SK-N-SH treated with all-trans-retinoic acid at 6 μM for 48 hours (cell line): ENCODE measurements around the gene FAXDC2.

Source experiments
- ATAC-seq: fragments of 200-7000 bp; cut with Tn5 transposase; 3 replicates; pipeline ENCODE4 v1.9.1; 2020; ENCODE audit warnings: mild to moderate bottlenecking, moderate library complexity
- ARNTL ChIP-seq: fragments of 450-650 bp; formaldehyde crosslinking; IDR thresholded peaks from 2 replicates; pipeline ENCODE4 v1.5.0; 2020; ENCODE audit warnings: low read depth, mild to moderate bottlenecking, moderate library complexity, borderline replicate concordance
- BACH2 ChIP-seq: fragments of 250-450 bp; sonication (Bioruptor Pico); IDR thresholded peaks from 2 replicates; pipeline ENCODE4 v1.9.0; 2021; ENCODE audit warnings: mild to moderate bottlenecking, borderline replicate concordance
- CSDC2 ChIP-seq: fragments of 250-450 bp; sonication (Bioruptor Pico); IDR thresholded peaks from 2 replicates; pipeline ENCODE4 v1.5.0; 2020; ENCODE audit warnings: mild to moderate bottlenecking, moderate library complexity
- ESRRG ChIP-seq: fragments of 250-450 bp; sonication (Bioruptor Pico); IDR thresholded peaks from 2 replicates; pipeline ENCODE4 v1.6.1; 2021; ENCODE audit warnings: mild to moderate bottlenecking
- GLIS3 ChIP-seq: fragments of 250-450 bp; sonication (Bioruptor Pico); IDR thresholded peaks from 2 replicates; pipeline ENCODE4 v1.5.0; 2020; ENCODE audit warnings: mild to moderate bottlenecking, moderate library complexity
- ISL1 ChIP-seq: fragments of 250-450 bp; sonication (Bioruptor Pico); IDR thresholded peaks from 2 replicates; pipeline ENCODE4 v2.1.2; 2022; ENCODE audit warnings: mild to moderate bottlenecking, moderate library complexity
- OSR1 ChIP-seq: fragments of 250-450 bp; sonication (Bioruptor Pico); IDR thresholded peaks from 2 replicates; pipeline ENCODE4 v1.8.0; 2022; ENCODE audit warnings: moderate library complexity, mild to moderate bottlenecking, inconsistent platforms
- RARB ChIP-seq: fragments of 250-450 bp; sonication (Bioruptor Pico); IDR thresholded peaks from 2 replicates; pipeline ENCODE4 v1.8.0; 2021; ENCODE audit warnings: mild to moderate bottlenecking, moderate library complexity
- SNAI2 ChIP-seq: fragments of 250-450 bp; sonication (Bioruptor Pico); IDR thresholded peaks from 2 replicates; pipeline ENCODE4 v1.5.0; 2020; ENCODE audit warnings: mild to moderate bottlenecking, moderate library complexity
- TOX ChIP-seq: fragments of 250-450 bp; sonication (Bioruptor Pico); IDR thresholded peaks from 2 replicates; pipeline ENCODE4 v1.8.0; 2021; ENCODE audit warnings: mild to moderate bottlenecking, moderate library complexity, borderline replicate concordance
- ZC3H10 ChIP-seq: fragments of 250-450 bp; sonication (Bioruptor Pico); IDR thresholded peaks from 2 replicates; pipeline ENCODE4 v1.5.1; 2021; ENCODE audit warnings: mild to moderate bottlenecking, moderate library complexity
- ZFP3 ChIP-seq: fragments of 250-450 bp; sonication (Bioruptor Pico); IDR thresholded peaks from 2 replicates; pipeline ENCODE4 v1.5.0; 2020; ENCODE audit warnings: mild to moderate bottlenecking, moderate library complexity
- ZFP30 ChIP-seq: fragments of 450-650 bp; formaldehyde crosslinking; IDR thresholded peaks from 2 replicates; pipeline ENCODE4 v1.5.0; 2022; ENCODE audit warnings: mild to moderate bottlenecking, moderate library complexity
- ZNF565 ChIP-seq: fragments of 450-650 bp; formaldehyde crosslinking; conservative IDR thresholded peaks from 2 replicates; pipeline ENCODE4 v1.5.0; 2020; ENCODE audit warnings: low read depth, mild to moderate bottlenecking, moderate library complexity
- ZNF70 ChIP-seq: fragments of 450-650 bp; formaldehyde crosslinking; IDR thresholded peaks from 2 replicates; pipeline ENCODE4 v1.5.0; 2020; ENCODE audit warnings: mild to moderate bottlenecking, moderate library complexity
- ZNF8 ChIP-seq: fragments of 450-650 bp; formaldehyde crosslinking; IDR thresholded peaks from 2 replicates; pipeline ENCODE4 v1.5.0; 2020; ENCODE audit warnings: mild to moderate bottlenecking, moderate library complexity
- TF ChIP-seq, protein P1 (sequence below): fragments of 250-450 bp; sonication (Bioruptor Pico); IDR thresholded peaks from 2 replicates; pipeline ENCODE4 v1.8.0; 2021; ENCODE audit warnings: low read depth, mild to moderate bottlenecking, moderate library complexity, borderline replicate concordance
- TF ChIP-seq, protein P2 (sequence below): fragments of 250-450 bp; sonication (Bioruptor Pico); IDR thresholded peaks from 2 replicates; pipeline ENCODE4 v1.8.0; 2020; ENCODE audit warnings: mild to moderate bottlenecking, moderate library complexity, borderline replicate concordance
- TF ChIP-seq, protein P3 (sequence below): fragments of 250-450 bp; sonication (Bioruptor Pico); IDR thresholded peaks from 2 replicates; pipeline ENCODE4 v1.5.1; 2021; ENCODE audit warnings: mild to moderate bottlenecking, moderate library complexity

FAXDC2 gene

DNA sequence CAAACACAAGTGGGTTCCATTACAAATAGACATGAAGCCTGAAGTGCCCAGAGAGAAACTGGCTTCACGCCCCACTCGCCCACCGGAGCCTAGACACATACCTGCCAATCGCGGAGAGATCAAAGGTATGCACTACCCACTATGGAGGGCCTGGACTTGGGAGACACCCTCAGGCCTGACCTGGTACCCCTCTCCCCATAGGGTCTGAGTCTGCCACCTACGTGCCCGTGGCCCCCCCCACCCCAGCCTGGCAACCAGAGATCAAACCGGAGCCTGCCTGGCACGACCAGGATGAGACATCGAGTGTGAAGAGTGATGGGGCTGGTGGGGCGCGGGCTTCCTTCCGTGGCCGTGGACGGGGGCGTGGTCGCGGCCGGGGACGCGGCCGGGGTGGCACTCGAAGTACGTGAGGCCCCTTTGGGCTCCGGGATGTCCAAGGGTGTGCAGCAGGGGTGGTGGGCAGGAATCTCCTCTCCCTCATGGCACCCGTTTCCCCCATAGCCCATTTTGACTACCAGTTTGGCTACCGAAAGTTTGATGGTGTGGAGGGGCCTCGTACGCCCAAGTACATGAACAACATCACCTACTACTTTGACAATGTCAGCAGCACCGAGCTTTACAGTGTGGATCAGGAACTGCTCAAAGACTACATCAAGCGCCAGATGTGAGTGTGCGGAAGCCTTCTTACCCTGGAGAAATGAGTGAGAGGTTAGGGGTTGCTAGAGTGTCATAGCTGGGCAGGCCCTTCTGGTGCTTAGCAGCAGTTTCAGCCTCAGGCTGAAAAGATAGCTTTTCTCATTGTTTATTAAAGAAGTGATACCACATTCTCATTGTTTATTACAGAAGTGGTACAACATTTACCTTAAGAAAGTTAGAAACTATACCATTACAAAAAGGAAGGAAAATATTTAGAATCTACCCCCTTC, 56.5 kb downstream of the FAXDC2 start:
- TF ChIP-seq, protein P1, sequence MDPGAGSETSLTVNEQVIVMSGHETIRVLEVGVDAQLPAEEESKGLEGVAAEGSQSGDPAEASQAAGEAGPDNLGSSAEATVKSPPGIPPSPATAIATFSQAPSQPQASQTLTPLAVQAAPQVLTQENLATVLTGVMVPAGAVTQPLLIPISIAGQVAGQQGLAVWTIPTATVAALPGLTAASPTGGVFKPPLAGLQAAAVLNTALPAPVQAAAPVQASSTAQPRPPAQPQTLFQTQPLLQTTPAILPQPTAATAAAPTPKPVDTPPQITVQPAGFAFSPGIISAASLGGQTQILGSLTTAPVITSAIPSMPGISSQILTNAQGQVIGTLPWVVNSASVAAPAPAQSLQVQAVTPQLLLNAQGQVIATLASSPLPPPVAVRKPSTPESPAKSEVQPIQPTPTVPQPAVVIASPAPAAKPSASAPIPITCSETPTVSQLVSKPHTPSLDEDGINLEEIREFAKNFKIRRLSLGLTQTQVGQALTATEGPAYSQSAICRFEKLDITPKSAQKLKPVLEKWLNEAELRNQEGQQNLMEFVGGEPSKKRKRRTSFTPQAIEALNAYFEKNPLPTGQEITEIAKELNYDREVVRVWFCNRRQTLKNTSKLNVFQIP (CRISPR knock-in tag): no peak
- no peak for TF ChIP-seq ZFP3 (CRISPR knock-in tag)
- no peak for TF ChIP-seq TOX (CRISPR knock-in tag)
- TF ChIP-seq, protein P2, sequence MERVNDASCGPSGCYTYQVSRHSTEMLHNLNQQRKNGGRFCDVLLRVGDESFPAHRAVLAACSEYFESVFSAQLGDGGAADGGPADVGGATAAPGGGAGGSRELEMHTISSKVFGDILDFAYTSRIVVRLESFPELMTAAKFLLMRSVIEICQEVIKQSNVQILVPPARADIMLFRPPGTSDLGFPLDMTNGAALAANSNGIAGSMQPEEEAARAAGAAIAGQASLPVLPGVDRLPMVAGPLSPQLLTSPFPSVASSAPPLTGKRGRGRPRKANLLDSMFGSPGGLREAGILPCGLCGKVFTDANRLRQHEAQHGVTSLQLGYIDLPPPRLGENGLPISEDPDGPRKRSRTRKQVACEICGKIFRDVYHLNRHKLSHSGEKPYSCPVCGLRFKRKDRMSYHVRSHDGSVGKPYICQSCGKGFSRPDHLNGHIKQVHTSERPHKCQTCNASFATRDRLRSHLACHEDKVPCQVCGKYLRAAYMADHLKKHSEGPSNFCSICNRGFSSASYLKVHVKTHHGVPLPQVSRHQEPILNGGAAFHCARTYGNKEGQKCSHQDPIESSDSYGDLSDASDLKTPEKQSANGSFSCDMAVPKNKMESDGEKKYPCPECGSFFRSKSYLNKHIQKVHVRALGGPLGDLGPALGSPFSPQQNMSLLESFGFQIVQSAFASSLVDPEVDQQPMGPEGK: no peak
- no peak for TF ChIP-seq ESRRG (CRISPR knock-in tag)
- no peak for TF ChIP-seq ZNF565 (CRISPR knock-in tag)
- no peak for TF ChIP-seq GLIS3 (CRISPR knock-in tag)
- TF ChIP-seq RARB (CRISPR knock-in tag): no peak

DNA sequence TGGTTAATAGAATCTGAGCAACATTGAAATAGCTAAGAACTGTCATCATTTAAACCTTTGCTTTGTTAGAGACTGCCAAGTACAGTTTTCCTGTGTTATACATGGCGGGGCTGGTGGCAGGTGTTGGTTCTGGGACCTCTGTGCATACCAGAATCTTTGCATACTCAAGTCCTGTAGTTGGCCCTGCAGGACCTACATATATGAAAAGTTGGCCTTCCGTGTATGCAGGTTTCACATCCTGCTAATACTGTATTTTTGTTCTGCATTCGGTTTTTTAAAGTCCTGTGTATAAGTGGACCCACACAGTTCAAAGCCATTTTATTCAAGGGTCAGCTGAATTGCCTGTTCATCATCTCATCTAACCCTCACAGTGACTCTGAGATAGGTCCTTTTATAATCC, 58.9 kb downstream of the FAXDC2 start:
- ATAC-seq: no peak
- TF ChIP-seq ZNF8 (CRISPR knock-in tag) (no peak), ZNF70 (CRISPR knock-in tag) (no peak), ZNF565 (CRISPR knock-in tag) (no peak), ARNTL (CRISPR knock-in tag) (no peak), BACH2 (CRISPR knock-in tag) (no peak), ZFP30 (no peak), TOX (CRISPR knock-in tag) (no peak), ISL1 (CRISPR knock-in tag) (no peak), GLIS3 (CRISPR knock-in tag) (no peak), ESRRG (CRISPR knock-in tag) (no peak), OSR1 (CRISPR knock-in tag) (no peak), RARB (CRISPR knock-in tag) (no peak), ZFP3 (CRISPR knock-in tag) (no peak), CSDC2 (no peak)
- TF ChIP-seq, protein P1 (CRISPR knock-in tag): no peak
- TF ChIP-seq, protein P2: no peak
- TF ChIP-seq, protein P3, sequence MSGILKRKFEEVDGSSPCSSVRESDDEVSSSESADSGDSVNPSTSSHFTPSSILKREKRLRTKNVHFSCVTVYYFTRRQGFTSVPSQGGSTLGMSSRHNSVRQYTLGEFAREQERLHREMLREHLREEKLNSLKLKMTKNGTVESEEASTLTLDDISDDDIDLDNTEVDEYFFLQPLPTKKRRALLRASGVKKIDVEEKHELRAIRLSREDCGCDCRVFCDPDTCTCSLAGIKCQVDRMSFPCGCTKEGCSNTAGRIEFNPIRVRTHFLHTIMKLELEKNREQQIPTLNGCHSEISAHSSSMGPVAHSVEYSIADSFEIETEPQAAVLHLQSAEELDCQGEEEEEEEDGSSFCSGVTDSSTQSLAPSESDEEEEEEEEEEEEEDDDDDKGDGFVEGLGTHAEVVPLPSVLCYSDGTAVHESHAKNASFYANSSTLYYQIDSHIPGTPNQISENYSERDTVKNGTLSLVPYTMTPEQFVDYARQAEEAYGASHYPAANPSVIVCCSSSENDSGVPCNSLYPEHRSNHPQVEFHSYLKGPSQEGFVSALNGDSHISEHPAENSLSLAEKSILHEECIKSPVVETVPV (CRISPR knock-in tag): no peak

More for the DNA sequence above, 56.5 kb downstream of the FAXDC2 start:
- ATAC-seq: no peak

DNA sequence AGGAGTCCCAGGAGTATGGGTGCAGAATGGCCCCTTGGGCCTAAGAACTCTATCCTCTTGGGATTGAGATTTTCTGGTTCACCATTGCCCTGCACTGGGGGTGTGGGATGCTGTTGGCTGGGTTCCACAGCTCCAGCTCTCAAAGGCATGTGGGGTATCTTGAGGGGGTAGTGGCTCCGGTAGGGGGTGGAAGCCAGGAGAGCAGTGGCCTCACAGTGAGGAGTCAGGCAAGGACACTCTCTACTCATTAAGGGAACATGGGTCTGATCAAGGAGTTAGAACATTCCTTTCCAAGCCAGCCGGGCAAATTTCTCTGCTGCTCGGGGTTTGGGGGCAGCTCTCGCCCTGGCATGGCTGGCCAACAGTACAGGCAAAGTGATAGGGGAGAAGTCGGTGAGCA, 62.2 kb downstream of the FAXDC2 start:
- ATAC-seq: no peak
- TF ChIP-seq GLIS3 (CRISPR knock-in tag) (no peak), CSDC2 (no peak)

DNA sequence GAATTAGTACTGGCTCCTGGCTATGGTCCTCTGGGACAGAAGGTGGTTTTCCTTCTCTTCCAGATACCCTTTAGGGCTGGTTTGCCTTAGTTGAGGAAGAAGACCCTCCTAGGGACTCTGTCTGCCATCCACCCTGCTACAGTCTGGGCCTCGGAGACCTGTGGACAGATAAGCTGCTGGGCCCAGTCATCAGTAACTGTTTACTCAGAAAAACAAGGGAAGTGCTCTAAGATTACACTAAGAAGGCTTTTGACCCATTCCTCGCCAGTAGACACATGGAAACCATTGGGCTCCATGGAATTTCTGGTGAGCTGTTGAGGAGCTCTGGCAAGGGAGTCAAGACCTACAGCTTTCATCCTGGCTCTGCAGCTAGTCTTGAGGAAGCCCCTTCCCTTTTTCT, 64.0 kb downstream of the FAXDC2 start:
- no peak for TF ChIP-seq BACH2 (CRISPR knock-in tag)
- TF ChIP-seq, protein P2: no peak
- TF ChIP-seq ZNF565 (CRISPR knock-in tag): no peak
- TF ChIP-seq SNAI2 (CRISPR knock-in tag): no peak
- no peak for TF ChIP-seq CSDC2
- TF ChIP-seq ZNF8 (CRISPR knock-in tag): no peak
- TF ChIP-seq ZC3H10 (CRISPR knock-in tag): no peak
- TF ChIP-seq ESRRG (CRISPR knock-in tag): no peak
- TF ChIP-seq OSR1 (CRISPR knock-in tag): no peak
- TF ChIP-seq TOX (CRISPR knock-in tag): no peak
- no peak for TF ChIP-seq ZFP3 (CRISPR knock-in tag)
- no peak for TF ChIP-seq GLIS3 (CRISPR knock-in tag)
- no peak for ATAC-seq
